ENCODE results near the gene CARD9. TPM values are rescaled to one million over a fixed set of nuclear protein-coding genes. Genes with fewer than 3 reads are reported as not detected.

The CARD9 gene
- total and polyA plus RNA-seq, 2 of the 4 experiments (the other 2 are of a cell fraction): 0.36 to 1.9 TPM

GRCh38 chr9:136329636-136330405 is 43.6 kb downstream of the CARD9 start (continued):
- TF ChIP-seq POLR2A (IDR thresholded peaks at IDR 0.05; ENCODE audit: low read depth, low read length): no peak
- TF ChIP-seq RAD21 (IDR thresholded peaks at IDR 0.05; ENCODE audit: low read length): no peak

- Histone ChIP-seq H4K5ac (ENCODE audit: low read depth, low read length) (peak overlapping the region; percentile 51; the same call in 1 of the 2 replicates), H2AFZ (replicated peaks; ENCODE audit: low read length, poor library complexity) (no peak overlapping the region), H3K4ac (ENCODE audit: low read depth, low read length) (peak overlapping the region; percentile 99), H3K4me3 (ENCODE audit: insufficient read depth, low read depth, low read length) (peak overlapping the region; percentile 96), H4K91ac (ENCODE audit: insufficient read depth, low read depth, low read length) (peak overlapping the region; percentile 36; the same call in 1 of the 2 replicates), H3K9ac (ENCODE audit: low read depth, low read length) (peak overlapping the region; percentile 98), H3K23ac (ENCODE audit: low read depth, low read length) (peak overlapping the region; percentile 97), H3K27me3 (ENCODE audit: control insufficient read depth, insufficient read depth, low read length) (no peaks in the 10 kb centered on the region), H3K79me1 (ENCODE audit: low read depth in 1 of 2, low read length in 2 of 2) (peaks cover 3 to 46% of the 10 kb centered on the region in 2 experiments; a peak in 2 of 4 replicates), H3K27ac (ENCODE audit: insufficient read depth, low read length) (peak overlapping the region; percentile 95), H2BK15ac (ENCODE audit: low read depth, low read length) (no peak overlapping the region), H3K14ac (replicated peaks; ENCODE audit: low read depth, low read length) (peak overlapping the region; percentile 99), H3K9me1 (ENCODE audit: insufficient read depth, low read length) (peaks cover 8% of the 10 kb centered on the region), H4K20me1 (ENCODE audit: insufficient read depth, low read length) (peaks cover 60% of the 10 kb centered on the region), H3K18ac (ENCODE audit: low read depth, low read length) (peak overlapping the region; percentile 81; the same call in 1 of the 2 replicates), H3K56ac (ENCODE audit: extremely low read depth, insufficient read depth, low read length) (peak overlapping the region; percentile 85; the same call in 1 of the 2 replicates), H4K8ac (ENCODE audit: low read depth in 2 of 2, low read length in 2 of 2) (peak overlapping the region in 1 of 2 experiments; percentile 2; a peak in 1 of 4 replicates), H2BK5ac (ENCODE audit: low read depth, low read length, poor library complexity, severe bottlenecking) (peak overlapping the region; percentile 99), H3K4me1 (ENCODE audit: control insufficient read depth, insufficient read depth, low read length) (peaks cover 35% of the 10 kb centered on the region), H3K9me3 (ENCODE audit: control insufficient read depth, insufficient read depth, low read length) (no peaks in the 10 kb centered on the region), H3K36me3 (ENCODE audit: control insufficient read depth, insufficient read depth, low read length) (peaks cover 23% of the 10 kb centered on the region; the same call in 1 of the 2 replicates), H3K4me2 (ENCODE audit: low read depth, low read length) (peak overlapping the region; percentile 97), H2BK20ac (ENCODE audit: low read depth, low read length) (no peak overlapping the region), H2BK120ac (ENCODE audit: low read depth, low read length) (0 out of 2 replicates have a peak overlapping the region, but pooled peaks have one; percentile 25), H2AK9ac (replicated peaks; ENCODE audit: low read depth, low read length, poor library complexity) (peak overlapping the region; percentile 100), H2AK5ac (ENCODE audit: low read depth, low read length) (peak overlapping the region; percentile 99)
- TF ChIP-seq USF2 (IDR thresholded peaks at IDR 0.05; ENCODE audit: low read depth, low read length) (no peak), RAD21 (IDR thresholded peaks at IDR 0.05; ENCODE audit: low read length) (no peak)
- in situ Hi-C loops (cut with MboI; ENCODE audit: low sequenced_read_pairs): no loop called here
- intact Hi-C loops (cut with micrococcal nuclease): loop anchor here (5.0 kb wide), 1 partner anchor 73 kb away; the partner anchor contains the start of gene SNAPC4
- no peak for DNase-seq
- ATAC-seq (ENCODE audit: low read depth): no peak
- POLR2A ChIA-PET (ENCODE audit: unreplicated experiment): interaction anchor here (0.6 kb wide), 1 partner anchor 34 kb away, joined by 3 read pairs; no protein-coding TSS in a partner anchor
- CTCF ChIA-PET: no interaction called here
- 37% methylated on average over 10 of the region's 19 CpGs; no CpG with 5 or more reads in 1 of the 2 experiments for WGBS, 2 experiments (ENCODE audit: extremely low coverage in 2 of 2, insufficient read length in 1 of 2)
- dilution Hi-C loops (cut with HindIII; ENCODE audit: low sequenced_read_pairs, unreplicated experiment): no loop called here
- BruUV-seq (replicated peaks): no TSS peak
Measured at GRCh38 chr9:136329211-136329627, 44.2 kb downstream of the CARD9 start.

Data from IMR-90 (cell line).